ENCODE measurements around the gene NT5C2. TPM values are rescaled to one million over a fixed set of nuclear protein-coding genes. Genes with fewer than 3 reads are reported as not detected.

The NT5C2 gene
- total and polyA plus RNA-seq, 2 of the 4 experiments (the other 2 are of a cell fraction): 60.0 to 65.1 TPM

GRCh38 chr10:103238506-103239252, 45.6 kb upstream of the NT5C2 start:
- no peaks in the 10 kb centered on the region for H3K36me3 ChIP-seq (ENCODE audit: control insufficient read depth, insufficient read depth, low read length)
- dilution Hi-C loops (cut with HindIII; ENCODE audit: low sequenced_read_pairs, unreplicated experiment): no loop called here
- no peaks in the 10 kb centered on the region for H3K9me3 ChIP-seq (ENCODE audit: control insufficient read depth, insufficient read depth, low read length)
- H3K9ac ChIP-seq (ENCODE audit: low read depth, low read length): no peak overlapping the region
- H3K4me1 ChIP-seq (ENCODE audit: control insufficient read depth, insufficient read depth, low read length): peaks cover 10% of the 10 kb centered on the region
- no peak overlapping the region for H3K4me2 ChIP-seq (ENCODE audit: low read depth, low read length)
- H3K18ac ChIP-seq (ENCODE audit: low read depth, low read length): peak overlapping the region; percentile 48; the same call in 1 of the 2 replicates
- no TSS peak for BruUV-seq (replicated peaks)
- H2AK9ac ChIP-seq (replicated peaks; ENCODE audit: low read depth, low read length, poor library complexity): peak overlapping the region; percentile 31
- in situ Hi-C loops (cut with MboI; ENCODE audit: low sequenced_read_pairs): no loop called here
- POLR2A ChIA-PET (ENCODE audit: unreplicated experiment): interaction anchor here (0.6 to 0.7 kb wide), 3 partner anchors 46 to 321 kb away, joined by 3 to 10 read pairs (median 3); partner anchors contain the start of gene NT5C2
- H2BK15ac ChIP-seq (ENCODE audit: low read depth, low read length): peak overlapping the region; percentile 4; the same call in 2 of the 3 replicates
- H4K91ac ChIP-seq (ENCODE audit: insufficient read depth, low read depth, low read length): peak overlapping the region; percentile 67
- H4K20me1 ChIP-seq (ENCODE audit: insufficient read depth, low read length): no peaks in the 10 kb centered on the region
- no peak overlapping the region for H3K27ac ChIP-seq (ENCODE audit: insufficient read depth, low read length)
- H3K56ac ChIP-seq (ENCODE audit: extremely low read depth, insufficient read depth, low read length): no peak overlapping the region; the same call in 1 of the 2 replicates
- WGBS, 2 experiments (ENCODE audit: extremely low coverage in 2 of 2, insufficient read length in 1 of 2): 59% methylated on average over 6 of the region's 11 CpGs; no CpG with 5 or more reads in 1 of the 2 experiments
- H3K14ac ChIP-seq (replicated peaks; ENCODE audit: low read depth, low read length): peak overlapping the region; percentile 38; the same call in 1 of the 2 replicates
- H2BK20ac ChIP-seq (ENCODE audit: low read depth, low read length): peak overlapping the region; percentile 82
- intact Hi-C loops (cut with micrococcal nuclease): no loop called here
- TF ChIP-seq CTCF (conservative IDR thresholded peaks at IDR 0.05; ENCODE audit: low read depth, low read length) (peak; percentile 58), SMC3 (IDR thresholded peaks at IDR 0.05; ENCODE audit: low read depth, low read length) (peak; percentile 55), RFX5 (IDR thresholded peaks at IDR 0.05; ENCODE audit: low read depth, low read length) (no peak), MAFK (IDR thresholded peaks at IDR 0.05; ENCODE audit: low read depth, low read length) (no peak), POLR2A (IDR thresholded peaks at IDR 0.05; ENCODE audit: low read depth, low read length) (no peak), RAD21 (IDR thresholded peaks at IDR 0.05; ENCODE audit: low read length) (peak; percentile 64)
- TF ChIP-seq, protein P1, sequence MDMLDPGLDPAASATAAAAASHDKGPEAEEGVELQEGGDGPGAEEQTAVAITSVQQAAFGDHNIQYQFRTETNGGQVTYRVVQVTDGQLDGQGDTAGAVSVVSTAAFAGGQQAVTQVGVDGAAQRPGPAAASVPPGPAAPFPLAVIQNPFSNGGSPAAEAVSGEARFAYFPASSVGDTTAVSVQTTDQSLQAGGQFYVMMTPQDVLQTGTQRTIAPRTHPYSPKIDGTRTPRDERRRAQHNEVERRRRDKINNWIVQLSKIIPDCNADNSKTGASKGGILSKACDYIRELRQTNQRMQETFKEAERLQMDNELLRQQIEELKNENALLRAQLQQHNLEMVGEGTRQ (IDR thresholded peaks at IDR 0.05; ENCODE audit: low read depth, low read length): no peak
- peak overlapping the region; percentile 59; the same call in 1 of the 2 replicates for H3K23ac ChIP-seq (ENCODE audit: low read depth, low read length)
- H2BK5ac ChIP-seq (ENCODE audit: low read depth, low read length, poor library complexity, severe bottlenecking): peak overlapping the region; percentile 6
- H3K79me1 ChIP-seq (ENCODE audit: low read depth in 1 of 2, low read length in 2 of 2): peaks cover 0 to 9% of the 10 kb centered on the region in 2 experiments; a peak in 1 of 4 replicates
- no peak overlapping the region for H3K4me3 ChIP-seq (ENCODE audit: insufficient read depth, low read depth, low read length)
- peak overlapping the region; percentile 66 for H3K4ac ChIP-seq (ENCODE audit: low read depth, low read length)
- DNase-seq (peak; percentile 61), ATAC-seq (ENCODE audit: low read depth) (peak; percentile 86)
- H4K5ac ChIP-seq (ENCODE audit: low read depth, low read length): peak overlapping the region; percentile 40; the same call in 1 of the 2 replicates
- H2AK5ac ChIP-seq (ENCODE audit: low read depth, low read length): peak overlapping the region; percentile 89; the same call in 1 of the 2 replicates
- peak overlapping the region; percentile 73 for H2BK120ac ChIP-seq (ENCODE audit: low read depth, low read length)
- CTCF ChIA-PET: interaction anchor here (0.6 to 1.6 kb wide), 15 partner anchors 9 to 328 kb away, joined by 3 to 10 read pairs (median 4); partner anchors contain the start of gene CNNM2
- peak overlapping the region in 1 of 2 experiments; percentile 76; a peak in 2 of 4 replicates for H4K8ac ChIP-seq (ENCODE audit: low read depth in 2 of 2, low read length in 2 of 2)
- H3K9me1 ChIP-seq (ENCODE audit: insufficient read depth, low read length): peaks cover 14% of the 10 kb centered on the region
- peak overlapping the region; percentile 80 for H2AFZ ChIP-seq (replicated peaks; ENCODE audit: low read length, poor library complexity)
- H3K27me3 ChIP-seq (ENCODE audit: control insufficient read depth, insufficient read depth, low read length): no peaks in the 10 kb centered on the region

Measured in IMR-90 (cell line).